Lower leg skin (tissue), 3 donors: ENCODE measurements around the gene GLYATL2.

ENCODE experiments used
- POLR2A ChIP-seq, 2 donors: fragments of 450-650 bp; IDR thresholded peaks; one replicate each; pipeline ENCODE4 v1.6.1; 2016 to 2017; ENCODE audit warnings: antibody characterized with exemption in 2 of 2, mild to moderate bottlenecking in 1 of 2, moderate library complexity in 1 of 2
- TF ChIP-seq, protein P1 (sequence below), 3 donors: fragments of 450-650 bp; IDR thresholded peaks; one replicate each; pipeline ENCODE4 v1.5.1; 2016; ENCODE audit warnings: antibody characterized with exemption in 3 of 3, mild to moderate bottlenecking in 3 of 3, moderate library complexity in 2 of 3

DNA sequence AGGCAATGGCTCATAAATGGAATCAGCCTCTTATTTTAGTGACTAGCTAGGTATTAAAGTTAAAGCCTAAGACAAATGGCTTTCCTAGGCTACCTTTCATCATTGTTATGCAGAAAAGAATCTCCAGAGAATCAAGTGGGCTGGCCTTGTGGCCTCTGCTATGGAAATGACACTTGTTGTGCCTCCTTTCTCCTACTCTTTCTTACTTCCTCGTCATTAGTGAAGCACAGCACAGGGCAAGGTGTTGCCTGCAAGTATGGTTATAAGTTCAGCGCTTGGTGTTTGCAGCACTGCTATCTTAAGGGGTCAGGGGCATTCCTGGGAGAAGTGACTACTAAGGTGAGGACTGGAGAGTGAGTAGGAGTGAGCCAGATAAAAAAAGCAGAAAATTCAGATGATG lies 49.4 kb upstream of the GLYATL2 start:
- no peak for TF ChIP-seq POLR2A (IDR thresholded peaks at IDR 0.05)
- TF ChIP-seq, protein P1, sequence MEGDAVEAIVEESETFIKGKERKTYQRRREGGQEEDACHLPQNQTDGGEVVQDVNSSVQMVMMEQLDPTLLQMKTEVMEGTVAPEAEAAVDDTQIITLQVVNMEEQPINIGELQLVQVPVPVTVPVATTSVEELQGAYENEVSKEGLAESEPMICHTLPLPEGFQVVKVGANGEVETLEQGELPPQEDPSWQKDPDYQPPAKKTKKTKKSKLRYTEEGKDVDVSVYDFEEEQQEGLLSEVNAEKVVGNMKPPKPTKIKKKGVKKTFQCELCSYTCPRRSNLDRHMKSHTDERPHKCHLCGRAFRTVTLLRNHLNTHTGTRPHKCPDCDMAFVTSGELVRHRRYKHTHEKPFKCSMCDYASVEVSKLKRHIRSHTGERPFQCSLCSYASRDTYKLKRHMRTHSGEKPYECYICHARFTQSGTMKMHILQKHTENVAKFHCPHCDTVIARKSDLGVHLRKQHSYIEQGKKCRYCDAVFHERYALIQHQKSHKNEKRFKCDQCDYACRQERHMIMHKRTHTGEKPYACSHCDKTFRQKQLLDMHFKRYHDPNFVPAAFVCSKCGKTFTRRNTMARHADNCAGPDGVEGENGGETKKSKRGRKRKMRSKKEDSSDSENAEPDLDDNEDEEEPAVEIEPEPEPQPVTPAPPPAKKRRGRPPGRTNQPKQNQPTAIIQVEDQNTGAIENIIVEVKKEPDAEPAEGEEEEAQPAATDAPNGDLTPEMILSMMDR (IDR thresholded peaks at IDR 0.05), result no peak
